Measurements from ENCODE around the gene PCDHGA5. TPM values are rescaled to one million over a fixed set of nuclear protein-coding genes. Genes with fewer than 3 reads are reported as not detected.
A peak's percentile ranks its signal among the peaks of the same experiment; 100 is the strongest.

The PCDHGA5 gene
- total RNA-seq, 4 donors from 2014 or later = 0.07 to 1.8 (median 0.93) TPM

DNA sequence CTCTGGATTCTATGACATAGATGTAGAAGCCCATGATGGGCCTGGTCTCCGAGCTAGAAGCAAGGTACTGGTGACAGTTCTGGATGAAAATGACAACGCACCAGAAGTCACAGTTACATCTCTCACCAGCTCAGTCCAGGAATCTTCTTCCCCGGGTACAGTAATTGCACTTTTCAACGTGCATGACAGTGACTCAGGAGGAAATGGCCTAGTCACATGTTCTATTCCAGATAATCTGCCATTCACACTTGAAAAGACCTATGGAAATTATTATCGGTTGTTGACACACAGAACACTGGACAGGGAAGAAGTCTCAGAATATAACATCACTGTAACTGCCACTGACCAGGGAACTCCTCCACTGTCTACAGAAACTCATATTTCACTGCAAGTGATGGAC, 7.8 kb upstream of the PCDHGA5 start:
- DNase-seq (no peak), ATAC-seq (no peak)
- intact Hi-C loops (cut with DNase I; ENCODE audit: low total_unique reads) (no loop called here), in situ Hi-C loops (cut with MboI; ENCODE audit: low sequenced_read_pairs in 4 of 4) (no loop called here)
- no peaks in the 10 kb centered on the region for H3K36me3 ChIP-seq
- TF ChIP-seq, protein P1, sequence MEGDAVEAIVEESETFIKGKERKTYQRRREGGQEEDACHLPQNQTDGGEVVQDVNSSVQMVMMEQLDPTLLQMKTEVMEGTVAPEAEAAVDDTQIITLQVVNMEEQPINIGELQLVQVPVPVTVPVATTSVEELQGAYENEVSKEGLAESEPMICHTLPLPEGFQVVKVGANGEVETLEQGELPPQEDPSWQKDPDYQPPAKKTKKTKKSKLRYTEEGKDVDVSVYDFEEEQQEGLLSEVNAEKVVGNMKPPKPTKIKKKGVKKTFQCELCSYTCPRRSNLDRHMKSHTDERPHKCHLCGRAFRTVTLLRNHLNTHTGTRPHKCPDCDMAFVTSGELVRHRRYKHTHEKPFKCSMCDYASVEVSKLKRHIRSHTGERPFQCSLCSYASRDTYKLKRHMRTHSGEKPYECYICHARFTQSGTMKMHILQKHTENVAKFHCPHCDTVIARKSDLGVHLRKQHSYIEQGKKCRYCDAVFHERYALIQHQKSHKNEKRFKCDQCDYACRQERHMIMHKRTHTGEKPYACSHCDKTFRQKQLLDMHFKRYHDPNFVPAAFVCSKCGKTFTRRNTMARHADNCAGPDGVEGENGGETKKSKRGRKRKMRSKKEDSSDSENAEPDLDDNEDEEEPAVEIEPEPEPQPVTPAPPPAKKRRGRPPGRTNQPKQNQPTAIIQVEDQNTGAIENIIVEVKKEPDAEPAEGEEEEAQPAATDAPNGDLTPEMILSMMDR (IDR thresholded peaks at IDR 0.05 in 4 of 5, conservative IDR thresholded peaks at IDR 0.05 in 1 of 5) = no peak
- no peak for TF ChIP-seq POLR2A (IDR thresholded peaks at IDR 0.05)
- peaks cover 0 to 6% of the 10 kb centered on the region in 2 donors for H3K4me1 ChIP-seq
- H3K9me3 ChIP-seq = peaks cover 0 to 16% (median 3%) of the 10 kb centered on the region in 3 donors
- H3K27me3 ChIP-seq = peaks cover 0 to 35% (median 17%) of the 10 kb centered on the region in 3 donors
- H3K4me3 ChIP-seq = peak overlapping the region in 1 of 4 donors; percentile 35
- no peak overlapping the region for H3K27ac ChIP-seq

DNA sequence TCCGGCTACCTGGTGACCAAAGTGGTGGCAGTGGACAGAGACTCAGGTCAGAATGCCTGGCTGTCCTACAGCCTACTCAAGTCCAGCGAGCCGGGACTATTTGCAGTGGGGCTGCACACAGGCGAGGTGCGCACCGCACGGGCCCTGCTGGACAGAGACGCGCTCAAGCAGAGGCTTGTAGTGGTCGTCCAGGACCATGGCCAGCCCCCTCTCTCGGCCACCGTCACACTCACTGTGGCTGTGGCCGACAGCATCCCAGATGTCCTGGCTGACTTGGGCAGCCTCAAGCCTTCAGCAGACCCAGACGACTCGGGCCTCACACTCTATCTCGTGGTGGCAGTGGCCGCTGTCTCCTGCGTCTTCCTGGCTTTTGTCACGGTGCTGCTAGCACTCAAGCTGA, 7.0 kb upstream of the PCDHGA5 start:
- Histone ChIP-seq H3K4me3 (peak overlapping the region in 1 of 4 donors; percentile 10), H3K9me3 (peaks cover 0 to 13% (median 6%) of the 10 kb centered on the region in 3 donors), H3K4me1 (peaks cover 0 to 6% of the 10 kb centered on the region in 2 donors), H3K36me3 (no peaks in the 10 kb centered on the region), H3K27ac (no peak overlapping the region), H3K27me3 (peaks cover 0 to 35% (median 22%) of the 10 kb centered on the region in 3 donors)
- intact Hi-C loops (cut with DNase I; ENCODE audit: low total_unique reads) = no loop called here
- DNase-seq (no peak), ATAC-seq (no peak)
- TF ChIP-seq, protein P1 (IDR thresholded peaks at IDR 0.05 in 4 of 5, conservative IDR thresholded peaks at IDR 0.05 in 1 of 5) = no peak
- no peak for TF ChIP-seq POLR2A (IDR thresholded peaks at IDR 0.05)
- in situ Hi-C loops (cut with MboI; ENCODE audit: low sequenced_read_pairs in 4 of 4) = no loop called here

DNA sequence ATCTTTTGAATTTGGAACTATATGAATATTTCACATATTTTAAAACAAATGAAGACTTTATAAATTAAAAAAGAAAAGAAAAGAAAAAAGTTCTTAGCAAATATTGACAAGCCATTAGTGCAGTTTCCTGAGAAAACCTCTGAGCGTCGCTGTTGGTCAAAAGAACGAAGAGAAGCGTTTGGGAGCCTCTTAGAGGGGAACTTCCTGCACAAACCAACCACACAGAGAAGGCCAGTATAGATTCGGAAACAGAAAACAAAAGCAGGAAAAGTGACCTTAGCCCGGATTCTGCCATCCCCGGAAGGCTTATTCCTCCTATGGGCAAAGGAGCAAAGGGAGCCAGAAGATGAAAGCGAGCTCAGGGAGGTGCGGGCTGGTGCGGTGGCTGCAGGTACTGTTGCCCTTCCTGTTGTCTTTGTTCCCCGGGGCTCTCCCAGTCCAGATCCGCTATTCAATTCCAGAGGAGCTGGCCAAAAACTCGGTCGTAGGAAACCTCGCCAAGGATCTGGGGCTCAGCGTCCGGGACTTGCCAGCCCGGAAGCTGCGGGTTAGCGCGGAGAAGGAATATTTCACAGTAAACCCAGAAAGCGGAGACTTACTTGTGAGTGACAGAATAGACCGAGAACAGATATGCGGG, 4.1 kb upstream of the PCDHGA5 start, which contains the start of gene PCDHGB2:
TSS of gene PCDHGB2 (plus strand) at position 205 of the 637 bp plus-strand sequence. CDS start at position 347, 142 bp downstream.
- ATAC-seq (peak; percentile 30 to 71), DNase-seq (no peak)
- intact Hi-C loops (cut with DNase I; ENCODE audit: low total_unique reads) (loop anchor here (1.0 kb wide), 1 partner anchor 200 kb away; no protein-coding TSS in a partner anchor), in situ Hi-C loops (cut with MboI; ENCODE audit: low sequenced_read_pairs in 4 of 4) (no loop called here)
- peak within 1 kb of the TSS; percentile 30 to 67 (median 52) for H3K27ac ChIP-seq
- peaks cover 0 to 15% (median 6%) of the 10 kb centered on the region in 3 donors for H3K9me3 ChIP-seq
- H3K4me3 ChIP-seq = peak within 1 kb of the TSS; percentile 41 to 57 (median 42)
- H3K4me1 ChIP-seq = peaks cover 5 to 9% of the 10 kb centered on the region in 2 donors
- TF ChIP-seq, protein P1 (IDR thresholded peaks at IDR 0.05 in 4 of 5, conservative IDR thresholded peaks at IDR 0.05 in 1 of 5) = peak; percentile 26 to 48 (median 34)
- no peak for TF ChIP-seq POLR2A (IDR thresholded peaks at IDR 0.05)
- no peaks in the 10 kb centered on the region for H3K36me3 ChIP-seq
- peaks cover 0 to 39% (median 35%) of the 10 kb centered on the region in 3 donors for H3K27me3 ChIP-seq

DNA sequence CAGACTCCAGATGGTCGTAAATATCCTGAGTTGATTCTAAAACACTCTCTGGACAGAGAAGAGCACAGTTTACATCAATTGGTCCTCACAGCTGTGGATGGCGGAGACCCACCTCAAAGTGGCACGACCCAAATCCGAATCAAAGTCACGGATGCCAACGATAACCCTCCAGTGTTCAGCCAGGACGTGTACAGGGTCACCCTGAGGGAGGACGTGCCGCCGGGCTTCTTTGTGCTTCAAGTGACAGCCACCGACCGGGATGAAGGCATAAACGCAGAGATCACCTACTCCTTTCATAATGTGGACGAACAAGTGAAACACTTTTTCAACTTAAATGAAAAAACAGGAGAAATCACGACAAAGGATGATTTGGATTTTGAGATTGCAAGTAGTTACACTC, 3.3 kb upstream of the PCDHGA5 start:
- intact Hi-C loops (cut with DNase I; ENCODE audit: low total_unique reads) (loop anchor here (1.0 kb wide), 1 partner anchor 200 kb away; no protein-coding TSS in a partner anchor), in situ Hi-C loops (cut with MboI; ENCODE audit: low sequenced_read_pairs in 4 of 4) (no loop called here)
- peaks cover 0 to 21% (median 6%) of the 10 kb centered on the region in 3 donors for H3K9me3 ChIP-seq
- H3K4me1 ChIP-seq = peaks cover 5 to 9% of the 10 kb centered on the region in 2 donors
- DNase-seq (no peak), ATAC-seq (no peak)
- peak overlapping the region; percentile 41 to 57 (median 42) for H3K4me3 ChIP-seq
- peak overlapping the region in 1 of 4 donors; percentile 62 for H3K27ac ChIP-seq
- TF ChIP-seq, protein P1 (IDR thresholded peaks at IDR 0.05 in 4 of 5, conservative IDR thresholded peaks at IDR 0.05 in 1 of 5) = no peak
- peaks cover 0 to 44% (median 31%) of the 10 kb centered on the region in 3 donors for H3K27me3 ChIP-seq
- H3K36me3 ChIP-seq = no peaks in the 10 kb centered on the region

Measured in gastrocnemius medialis (tissue), 4 donors.